Stimulated activated CD4-positive, alpha-beta T cell treated with anti-CD3 and anti-CD28 coated beads, Interleukin-4, amount 100 ng/mL, for 48 hours (primary cell): ENCODE measurements around the gene HPS4.

Experiments used
- DNase-seq, 2 donors: peaks; one replicate each; pipeline ENCODE4 v3.0.0-alpha.2; 2020; ENCODE audit warnings: low read depth in 2 of 2

Gene HPS4

GRCh38 chr22:26499188-26499703 lies 15.7 kb upstream of the HPS4 start:
- no peak for DNase-seq

- DNase-seq, result no peak
Observed at GRCh38 chr22:26496456-26496855, 12.9 kb upstream of the HPS4 start.

- DNase-seq, result no peak
Observed at GRCh38 chr22:26494506-26494905, 10.9 kb upstream of the HPS4 start.

GRCh38 chr22:26492220-26492619 lies 8.6 kb upstream of the HPS4 start:
- DNase-seq, result no peak

GRCh38 chr22:26489447-26490036 lies 6.0 kb upstream of the HPS4 start:
- no peak for DNase-seq

- DNase-seq, result no peak
Observed at GRCh38 chr22:26487996-26488395, 4.4 kb upstream of the HPS4 start.

GRCh38 chr22:26486394-26486793 lies 2.8 kb upstream of the HPS4 start:
- DNase-seq, result no peak

- DNase-seq, result no peak
Observed at GRCh38 chr22:26485806-26486390, 2.3 kb upstream of the HPS4 start.

GRCh38 chr22:26485013-26485412 lies 1.4 kb upstream of the HPS4 start:
- no peak for DNase-seq

- no peak for DNase-seq
Observed at GRCh38 chr22:26484360-26484706, 750 bp upstream of the HPS4 start.

- no peak for DNase-seq
Observed at GRCh38 chr22:26483043-26483438, 542 bp downstream of the HPS4 start.

- no peak for DNase-seq
Observed at GRCh38 chr22:26482161-26482560, 1.4 kb downstream of the HPS4 start.

GRCh38 chr22:26481694-26482093 lies 1.9 kb downstream of the HPS4 start:
- no peak for DNase-seq

- no peak for DNase-seq
Observed at GRCh38 chr22:26481112-26481693, 2.4 kb downstream of the HPS4 start.

- DNase-seq, result no peak
Observed at GRCh38 chr22:26480611-26480932, 3.0 kb downstream of the HPS4 start.

GRCh38 chr22:26479792-26480610 lies 3.6 kb downstream of the HPS4 start:
- no peak for DNase-seq

- no peak for DNase-seq
Observed at GRCh38 chr22:26479043-26479791, 4.4 kb downstream of the HPS4 start.

GRCh38 chr22:26477341-26477731 lies 6.2 kb downstream of the HPS4 start:
- DNase-seq, result no peak

- no peak for DNase-seq
Observed at GRCh38 chr22:26476705-26477340, 6.8 kb downstream of the HPS4 start.

- DNase-seq, result no peak
Observed at GRCh38 chr22:26474682-26475081, 8.9 kb downstream of the HPS4 start.

- no peak for DNase-seq
Observed at GRCh38 chr22:26471522-26471921, 12.1 kb downstream of the HPS4 start.

- DNase-seq, result no peak
Observed at GRCh38 chr22:26470807-26471206, 12.8 kb downstream of the HPS4 start.
